GM21526 (cell line): ENCODE results near the gene FLYWCH2.
"Not testable (repeated sequence)": the region's sequence is repeated elsewhere in the genome, so short reads cannot be mapped to it uniquely, and the experiment has no call there.

Experiments
- ATAC-seq: cut with Tn5 transposase; IDR thresholded peaks from one replicate; pipeline ENCODE4 v1.9.1; 2021; ENCODE audit warnings: moderate library complexity; ENCODE audit not compliant: unreplicated experiment, low FRiP score

The FLYWCH2 gene

DNA sequence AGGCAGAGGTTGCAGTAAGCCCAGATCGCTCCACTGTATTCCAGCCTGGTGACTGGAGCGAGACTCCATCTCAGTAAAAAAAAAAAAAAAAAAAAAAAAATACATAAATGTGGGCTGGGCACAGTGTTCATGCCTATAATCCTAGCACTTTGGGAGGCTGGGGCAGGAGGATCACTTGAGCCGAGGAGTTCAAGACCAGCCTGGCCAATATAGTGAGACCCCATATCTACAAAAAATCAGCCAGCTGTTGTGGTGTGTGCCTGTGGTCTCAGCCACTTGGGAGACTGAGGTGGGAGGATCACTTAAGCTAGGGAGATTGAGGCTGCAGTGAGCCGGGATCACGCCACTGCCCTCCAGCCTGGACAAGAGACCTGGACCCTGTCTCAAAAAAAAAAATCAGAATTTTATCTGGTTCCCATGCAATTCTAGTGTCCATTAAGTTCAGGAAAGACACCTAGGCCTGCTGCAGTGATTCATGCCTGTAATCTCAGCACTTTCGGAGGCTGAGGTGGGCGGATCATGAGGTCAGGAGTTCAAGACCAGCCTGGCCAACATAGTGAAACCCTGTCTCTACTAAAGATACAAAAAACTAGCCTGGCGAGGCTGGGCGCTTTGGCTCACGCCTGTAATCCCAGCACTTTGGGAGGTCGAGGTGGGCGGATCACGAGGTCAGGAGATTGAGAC, 48.4 kb downstream of the FLYWCH2 start:
- ATAC-seq, result not testable (repeated sequence)

GRCh38 chr16:2933136-2933535, 50.1 kb downstream of the FLYWCH2 start:
- no peak for ATAC-seq

DNA sequence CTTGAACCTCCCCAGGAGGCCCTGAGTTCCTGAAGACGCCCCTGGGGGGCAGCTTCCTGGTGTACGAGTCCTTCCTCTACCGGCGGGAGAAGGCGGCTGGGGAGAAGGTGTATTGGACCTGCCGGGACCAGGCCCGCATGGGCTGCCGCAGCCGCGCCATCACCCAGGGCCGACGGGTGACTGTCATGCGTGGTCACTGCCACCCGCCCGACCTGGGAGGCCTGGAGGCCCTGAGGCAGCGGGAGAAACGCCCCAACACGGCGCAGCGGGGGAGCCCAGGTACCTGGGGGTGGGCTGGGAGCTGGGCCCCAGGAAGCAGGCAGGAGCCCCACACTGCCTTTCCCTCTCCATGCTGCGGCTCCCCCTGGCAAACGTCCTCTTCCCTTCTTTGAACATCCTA, 50.7 kb downstream of the FLYWCH2 start:
- ATAC-seq, result no peak

DNA sequence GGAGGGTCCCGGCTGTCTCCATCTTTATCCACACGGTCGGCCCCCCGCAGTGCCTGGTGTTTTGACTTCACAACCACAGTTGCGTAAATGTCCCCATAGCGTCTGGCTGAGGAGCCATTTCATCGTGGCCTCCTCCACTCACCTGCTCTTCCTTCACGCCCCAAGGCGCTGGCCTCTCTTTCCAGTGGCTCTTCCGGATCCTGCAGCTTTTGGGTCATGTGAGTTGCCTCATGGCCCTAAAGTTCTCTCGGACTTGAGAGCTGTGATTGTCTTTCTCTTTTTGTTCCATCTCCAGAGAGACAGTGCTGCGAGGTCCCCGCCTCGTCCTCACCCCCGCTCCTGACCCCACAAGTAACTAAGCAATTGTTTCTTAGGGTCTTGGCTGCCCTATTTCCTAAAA, 51.4 kb downstream of the FLYWCH2 start:
- no peak for ATAC-seq

DNA sequence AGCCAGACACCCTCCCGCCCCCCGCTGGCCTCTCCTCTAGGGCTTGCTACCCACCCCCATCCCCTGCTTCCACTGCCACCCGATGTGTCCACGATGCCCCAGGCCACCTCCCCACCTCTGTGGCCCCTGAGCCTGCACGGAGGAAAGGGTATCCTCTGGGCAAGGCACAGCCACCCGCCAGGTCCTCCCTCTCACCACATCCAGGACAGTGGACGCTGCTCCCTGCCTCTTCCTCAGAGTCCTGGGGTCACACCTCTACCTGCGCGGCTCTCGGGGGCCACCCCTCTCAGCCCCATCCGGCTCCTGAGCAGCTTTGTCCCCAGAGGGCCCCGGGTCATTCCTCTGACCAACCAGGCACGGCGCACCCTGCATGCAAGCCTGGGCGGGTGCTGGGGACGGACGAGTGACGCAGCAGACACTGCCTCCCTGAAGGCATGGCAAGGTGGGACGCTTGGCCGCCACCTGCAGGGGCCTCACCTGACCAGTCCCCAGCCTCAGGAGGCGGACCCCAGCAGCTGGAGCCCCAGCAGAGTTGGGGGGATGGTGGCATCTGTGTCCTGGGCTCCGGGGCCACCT, 53.5 kb downstream of the FLYWCH2 start:
- no peak for ATAC-seq

DNA sequence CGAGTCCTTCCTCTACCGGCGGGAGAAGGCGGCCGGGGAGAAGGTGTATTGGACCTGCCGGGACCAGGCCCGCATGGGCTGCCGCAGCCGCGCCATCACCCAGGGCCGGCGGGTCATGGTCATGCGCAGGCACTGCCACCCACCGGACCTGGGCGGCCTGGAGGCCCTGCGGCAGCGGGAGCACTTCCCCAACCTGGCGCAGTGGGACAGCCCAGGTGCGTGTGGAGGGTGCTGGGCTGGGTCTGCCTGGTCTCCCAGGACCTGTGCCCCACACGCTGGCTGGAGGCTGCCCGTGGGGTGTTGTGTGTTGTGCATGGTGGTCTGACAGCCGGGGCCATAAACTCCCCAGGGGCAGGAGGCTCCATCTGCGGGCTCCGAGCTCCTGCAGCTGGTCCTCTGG, 54.2 kb downstream of the FLYWCH2 start:
- ATAC-seq, result no peak

DNA sequence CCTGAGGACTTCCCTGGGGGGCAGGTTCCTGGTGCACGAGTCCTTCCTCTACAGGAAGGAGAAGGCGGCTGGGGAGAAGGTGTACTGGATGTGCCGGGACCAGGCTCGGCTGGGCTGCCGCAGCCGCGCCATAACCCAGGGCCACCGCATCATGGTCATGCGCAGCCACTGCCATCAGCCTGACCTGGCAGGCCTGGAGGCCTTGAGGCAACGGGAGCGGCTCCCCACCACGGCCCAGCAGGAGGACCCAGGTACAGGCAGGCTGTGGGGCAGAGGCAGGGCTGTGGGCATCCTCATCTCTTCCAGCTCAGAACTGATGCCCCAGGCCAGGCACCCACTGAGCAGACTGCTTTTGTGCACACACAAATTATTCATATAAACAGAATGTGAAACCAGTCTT, 55.2 kb downstream of the FLYWCH2 start:
- ATAC-seq, result no peak

- no peak for ATAC-seq
These were observed 57.0 kb downstream of the FLYWCH2 start for GRCh38 chr16:2939968-2940367.

DNA sequence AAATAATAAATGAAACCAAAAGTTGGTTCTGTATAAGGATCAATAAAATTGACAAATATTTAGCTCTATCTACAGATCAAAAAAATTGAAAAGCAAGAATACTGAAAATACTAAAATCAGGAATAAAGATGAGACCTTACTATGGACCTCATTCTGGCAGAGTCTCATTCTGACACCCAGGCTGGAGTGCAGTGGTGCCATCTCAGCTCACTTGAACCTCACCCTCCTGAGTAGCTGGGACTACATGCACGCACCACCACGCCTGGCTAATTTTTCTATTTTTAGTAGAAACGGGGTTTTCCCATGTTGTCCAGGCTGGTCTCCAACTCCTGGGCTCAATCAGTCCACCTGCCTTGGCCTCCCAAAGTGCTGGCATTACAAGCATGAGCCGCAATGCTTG, 59.0 kb downstream of the FLYWCH2 start:
- no peak for ATAC-seq

- not testable (repeated sequence) for ATAC-seq
These were observed 60.7 kb downstream of the FLYWCH2 start for GRCh38 chr16:2943716-2944115.

DNA sequence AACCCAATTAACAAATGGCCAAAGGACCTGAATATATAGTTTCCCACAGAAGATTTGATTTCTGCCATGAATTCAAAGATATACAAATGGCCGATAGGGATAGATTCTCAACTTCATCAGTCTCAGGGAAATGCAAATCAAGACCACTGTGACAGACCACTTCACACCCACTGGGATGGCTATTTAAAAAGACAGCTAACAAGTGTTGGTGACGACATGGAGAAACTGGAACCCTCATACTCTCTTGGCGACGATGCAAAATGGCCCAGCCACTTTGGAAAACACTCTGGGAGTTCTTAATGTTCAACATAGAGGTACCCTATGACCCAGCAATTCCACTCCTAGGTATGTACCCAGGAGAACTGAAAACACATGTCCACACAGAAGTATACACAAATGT, 63.6 kb downstream of the FLYWCH2 start:
- no peak for ATAC-seq
